LNCAP (cell line): ENCODE measurements around the gene METRNL.

Experiments
- TF ChIP-seq, protein P1 (sequence below): fragments of 450-650 bp; IDR thresholded peaks from 2 replicates; pipeline ENCODE4 v1.5.1; 2017; ENCODE audit warnings: mild to moderate bottlenecking

Gene METRNL

DNA sequence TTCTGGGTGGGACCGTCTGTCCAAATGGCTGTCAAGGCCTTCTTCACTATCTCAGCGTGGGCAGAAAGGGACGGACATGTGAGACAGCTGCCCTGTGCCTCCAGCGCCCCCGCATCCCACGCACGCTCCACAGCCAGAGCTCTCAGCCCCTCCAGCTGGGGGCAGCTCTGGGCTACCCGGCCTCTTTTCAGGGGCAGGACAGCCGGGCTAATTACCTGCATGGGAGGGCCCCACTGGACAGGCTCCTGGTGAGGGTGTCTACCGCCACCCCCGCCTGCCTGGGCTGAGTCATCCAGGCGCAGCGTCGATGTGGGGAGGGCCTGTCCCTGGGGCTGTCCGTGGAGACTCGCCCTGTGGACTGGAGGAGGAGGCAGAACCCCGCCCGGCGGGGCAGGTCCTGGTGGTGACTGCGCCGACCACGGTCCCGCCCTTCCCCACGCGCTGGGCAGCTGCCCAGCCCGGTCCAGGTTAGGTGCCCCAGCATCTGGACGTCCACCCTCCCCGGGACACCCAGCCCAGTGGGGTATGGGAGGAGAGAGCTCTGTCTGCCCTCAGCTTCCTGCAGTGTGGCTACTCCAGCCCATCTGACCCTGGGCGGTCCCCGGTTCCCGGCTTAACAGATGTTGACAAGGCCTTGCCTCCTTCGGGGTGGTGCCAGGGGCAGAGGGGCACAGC, 5.9 kb upstream of the METRNL start:
- TF ChIP-seq, protein P1, sequence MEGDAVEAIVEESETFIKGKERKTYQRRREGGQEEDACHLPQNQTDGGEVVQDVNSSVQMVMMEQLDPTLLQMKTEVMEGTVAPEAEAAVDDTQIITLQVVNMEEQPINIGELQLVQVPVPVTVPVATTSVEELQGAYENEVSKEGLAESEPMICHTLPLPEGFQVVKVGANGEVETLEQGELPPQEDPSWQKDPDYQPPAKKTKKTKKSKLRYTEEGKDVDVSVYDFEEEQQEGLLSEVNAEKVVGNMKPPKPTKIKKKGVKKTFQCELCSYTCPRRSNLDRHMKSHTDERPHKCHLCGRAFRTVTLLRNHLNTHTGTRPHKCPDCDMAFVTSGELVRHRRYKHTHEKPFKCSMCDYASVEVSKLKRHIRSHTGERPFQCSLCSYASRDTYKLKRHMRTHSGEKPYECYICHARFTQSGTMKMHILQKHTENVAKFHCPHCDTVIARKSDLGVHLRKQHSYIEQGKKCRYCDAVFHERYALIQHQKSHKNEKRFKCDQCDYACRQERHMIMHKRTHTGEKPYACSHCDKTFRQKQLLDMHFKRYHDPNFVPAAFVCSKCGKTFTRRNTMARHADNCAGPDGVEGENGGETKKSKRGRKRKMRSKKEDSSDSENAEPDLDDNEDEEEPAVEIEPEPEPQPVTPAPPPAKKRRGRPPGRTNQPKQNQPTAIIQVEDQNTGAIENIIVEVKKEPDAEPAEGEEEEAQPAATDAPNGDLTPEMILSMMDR = no peak

GRCh38 chr17:83074486-83075223, 4.8 kb upstream of the METRNL start:
- TF ChIP-seq, protein P1 = no peak

- TF ChIP-seq, protein P1 = no peak
Measured at GRCh38 chr17:83075270-83075880, 4.0 kb upstream of the METRNL start.

GRCh38 chr17:83076938-83077337, 2.5 kb upstream of the METRNL start:
- TF ChIP-seq, protein P1 = peak; percentile 44

GRCh38 chr17:83077411-83077810, 2.0 kb upstream of the METRNL start:
- TF ChIP-seq, protein P1 = no peak

DNA sequence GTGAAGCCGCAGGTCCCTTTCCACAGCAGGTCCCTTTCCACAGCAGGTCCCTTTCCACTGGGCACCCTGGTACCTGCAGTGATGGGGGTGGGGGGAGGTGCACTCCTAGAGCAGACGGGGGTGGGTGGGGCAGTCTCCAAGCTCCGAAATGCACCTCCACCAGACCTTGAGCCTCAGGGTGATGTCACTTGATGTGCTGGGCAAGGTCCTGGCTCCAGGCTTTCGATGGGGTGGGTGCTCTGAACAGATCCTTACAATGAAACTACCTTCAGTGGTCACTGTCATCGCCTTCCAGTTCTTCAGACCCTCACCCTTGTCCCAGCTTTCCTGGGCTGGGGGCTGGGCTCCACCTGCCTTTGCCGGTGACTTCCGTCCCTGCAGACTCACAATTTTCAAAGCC, 1.5 kb upstream of the METRNL start:
- TF ChIP-seq, protein P1 = no peak

DNA sequence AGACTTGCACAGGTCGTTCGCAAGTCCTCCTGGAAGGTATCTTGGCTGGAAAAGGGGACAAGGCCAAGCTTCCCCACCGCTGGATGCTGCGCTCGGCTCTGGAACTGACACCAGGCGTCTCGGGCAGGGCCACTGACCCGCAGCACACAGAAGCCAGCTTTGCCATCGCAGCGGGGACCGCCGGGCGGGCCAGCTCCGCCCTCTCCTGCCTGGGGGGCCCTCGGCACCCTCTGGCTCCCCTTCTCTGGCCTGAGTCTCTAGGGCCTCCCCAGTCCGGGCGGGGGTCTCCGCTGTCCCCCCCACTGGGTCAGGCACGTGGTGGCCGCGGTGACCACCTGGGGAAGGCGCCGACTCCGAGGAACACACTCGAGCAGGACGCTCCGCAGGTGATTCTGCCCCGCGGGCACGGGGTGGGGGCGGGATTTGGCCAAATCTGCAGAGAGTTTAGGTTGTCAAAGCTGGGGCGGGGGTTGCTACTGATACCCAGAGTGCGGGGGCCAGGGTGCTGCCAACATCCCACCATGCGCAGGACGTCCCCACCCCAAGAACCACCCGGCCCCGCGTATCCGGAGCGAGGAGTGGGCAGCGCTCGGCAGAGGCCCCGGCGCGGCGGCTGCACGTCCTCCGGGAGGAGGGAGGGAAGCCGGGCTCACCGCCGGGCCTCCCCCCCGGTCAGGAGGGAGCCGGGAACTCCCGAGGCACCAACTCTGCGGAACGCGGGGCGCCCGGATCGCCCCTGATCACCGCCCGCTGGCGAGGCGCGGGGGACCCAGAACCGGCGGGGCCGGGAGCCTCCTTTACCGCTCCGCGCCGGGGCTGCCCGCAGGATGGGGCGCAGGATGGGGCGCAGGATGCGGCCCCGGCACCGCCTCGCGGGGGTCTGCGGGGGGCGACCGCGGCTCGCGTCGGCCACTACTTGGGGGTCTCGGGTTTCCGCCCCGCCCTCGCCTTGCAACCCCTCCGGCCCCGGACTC, 744 bp upstream of the METRNL start:
- TF ChIP-seq, protein P1 = no peak
